OCI-M2 (cell line): ENCODE results near the gene ZNF23.
A peak's percentile ranks its signal among the peaks of the same experiment; 100 is the strongest.

Source experiments
- DNase-seq: peaks from one replicate; lab custom pipeline; 2025; ENCODE audit not compliant: unreplicated experiment; lab: John Stamatoyannopoulos, UW

ZNF23 gene

DNA sequence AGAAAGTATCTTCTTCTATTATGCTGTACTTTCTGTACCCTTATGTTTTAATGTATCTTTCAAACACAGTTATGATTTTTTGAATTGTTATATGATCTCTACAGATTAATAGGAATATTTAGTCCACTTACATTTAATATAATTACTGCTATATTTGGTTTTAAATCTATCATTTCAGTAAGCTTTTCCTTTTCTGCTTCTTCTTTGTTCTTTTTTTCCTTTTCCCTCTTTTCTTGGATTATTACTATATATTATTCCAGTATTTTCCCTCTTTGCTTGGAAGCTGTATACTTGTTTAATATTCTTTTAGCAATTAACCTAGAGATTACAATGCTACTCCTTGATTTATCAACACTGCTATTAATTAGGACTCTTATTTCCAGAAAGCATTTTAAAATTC, 33.7 kb downstream of the ZNF23 start:
- DNase-seq, result no peak

- no peak for DNase-seq
Measured at GRCh38 chr16:71426880-71427615, 35.0 kb downstream of the ZNF23 start.

DNA sequence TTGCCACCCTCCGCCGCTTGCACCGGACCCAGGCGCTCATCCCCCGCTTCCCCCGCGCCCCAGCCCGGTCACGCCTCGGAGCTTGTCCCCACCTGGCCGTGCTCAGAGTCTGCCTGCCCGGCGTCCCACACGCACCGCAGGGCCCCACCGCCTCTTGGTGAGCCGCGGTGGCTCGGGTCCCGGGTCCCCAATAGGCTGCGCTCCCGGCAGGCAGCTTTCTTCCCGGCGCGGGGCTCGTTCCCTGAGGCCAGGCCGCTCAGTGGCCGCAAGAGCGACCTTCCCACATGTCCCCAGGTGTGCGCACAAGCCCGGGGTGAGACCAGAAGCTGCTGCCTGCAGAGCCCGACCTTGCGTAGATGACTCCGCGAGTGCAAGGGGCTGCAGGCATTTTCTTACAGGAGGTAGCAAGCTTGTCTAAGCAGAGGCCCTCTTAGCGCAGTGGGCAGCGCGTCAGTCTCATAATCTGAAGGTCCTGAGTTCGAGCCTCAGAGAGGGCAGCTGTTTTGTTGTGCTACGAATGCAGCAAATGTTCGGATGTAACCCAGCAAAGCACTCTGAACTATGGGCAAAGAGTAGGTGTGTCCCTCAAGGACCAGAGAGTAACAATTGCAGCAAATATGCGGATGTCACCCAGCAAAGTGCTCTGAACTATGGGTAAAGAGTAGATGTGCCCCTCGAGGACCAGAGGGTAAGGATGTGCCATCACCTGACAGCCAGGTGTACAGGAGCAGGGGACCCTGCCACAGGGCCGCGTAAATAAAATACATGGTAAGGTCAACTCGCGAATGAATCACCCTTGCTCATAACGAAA, 35.8 kb downstream of the ZNF23 start:
- DNase-seq, result no peak

GRCh38 chr16:71425746-71426068, 36.3 kb downstream of the ZNF23 start:
- DNase-seq, result no peak

GRCh38 chr16:71424626-71425025, 37.4 kb downstream of the ZNF23 start:
- DNase-seq, result no peak

- DNase-seq, result no peak
Measured at GRCh38 chr16:71423865-71424264, 38.2 kb downstream of the ZNF23 start.

DNA sequence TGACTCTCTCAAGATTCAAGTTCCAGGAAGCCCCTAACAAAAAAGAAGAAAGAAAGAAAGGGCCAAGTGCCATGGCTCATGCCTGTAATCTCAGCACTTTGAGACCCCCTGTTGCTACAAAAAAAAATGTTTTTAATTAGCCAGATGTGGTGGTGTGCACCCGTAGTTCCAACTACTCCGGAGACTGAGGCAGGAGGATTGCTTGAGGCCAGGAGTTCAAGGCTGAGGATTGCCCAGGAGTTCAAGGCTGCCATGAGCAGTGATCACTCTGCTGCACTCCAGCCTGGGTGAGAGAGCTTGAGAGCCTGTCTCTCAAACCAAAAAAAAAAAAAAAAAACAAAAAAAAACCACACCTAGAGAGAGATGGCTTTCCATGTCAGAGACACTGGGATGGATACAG, 39.0 kb downstream of the ZNF23 start:
- no peak for DNase-seq

GRCh38 chr16:71421911-71422310, 40.1 kb downstream of the ZNF23 start:
- no peak for DNase-seq

- no peak for DNase-seq
Measured at GRCh38 chr16:71414038-71414437, 48.0 kb downstream of the ZNF23 start.

DNA sequence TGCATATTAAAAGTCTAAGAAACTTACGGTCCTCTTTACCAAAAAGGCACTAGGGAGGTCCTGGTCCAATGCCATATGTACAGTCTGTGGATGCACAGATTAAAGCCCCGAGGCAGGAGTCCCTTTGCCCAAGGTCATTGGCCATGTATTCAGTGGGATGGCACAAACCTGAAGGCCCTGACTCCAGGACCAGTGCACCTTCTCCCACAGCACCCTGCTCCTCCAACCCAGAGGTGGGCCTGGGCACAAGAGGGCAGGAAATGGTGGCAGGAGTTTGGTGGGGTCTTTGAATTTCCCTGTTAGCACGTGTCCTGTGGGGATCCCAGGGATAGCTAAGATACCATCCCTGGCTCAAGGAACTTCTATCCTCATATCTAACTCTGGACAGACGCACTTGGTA, 48.7 kb downstream of the ZNF23 start:
- no peak for DNase-seq

DNA sequence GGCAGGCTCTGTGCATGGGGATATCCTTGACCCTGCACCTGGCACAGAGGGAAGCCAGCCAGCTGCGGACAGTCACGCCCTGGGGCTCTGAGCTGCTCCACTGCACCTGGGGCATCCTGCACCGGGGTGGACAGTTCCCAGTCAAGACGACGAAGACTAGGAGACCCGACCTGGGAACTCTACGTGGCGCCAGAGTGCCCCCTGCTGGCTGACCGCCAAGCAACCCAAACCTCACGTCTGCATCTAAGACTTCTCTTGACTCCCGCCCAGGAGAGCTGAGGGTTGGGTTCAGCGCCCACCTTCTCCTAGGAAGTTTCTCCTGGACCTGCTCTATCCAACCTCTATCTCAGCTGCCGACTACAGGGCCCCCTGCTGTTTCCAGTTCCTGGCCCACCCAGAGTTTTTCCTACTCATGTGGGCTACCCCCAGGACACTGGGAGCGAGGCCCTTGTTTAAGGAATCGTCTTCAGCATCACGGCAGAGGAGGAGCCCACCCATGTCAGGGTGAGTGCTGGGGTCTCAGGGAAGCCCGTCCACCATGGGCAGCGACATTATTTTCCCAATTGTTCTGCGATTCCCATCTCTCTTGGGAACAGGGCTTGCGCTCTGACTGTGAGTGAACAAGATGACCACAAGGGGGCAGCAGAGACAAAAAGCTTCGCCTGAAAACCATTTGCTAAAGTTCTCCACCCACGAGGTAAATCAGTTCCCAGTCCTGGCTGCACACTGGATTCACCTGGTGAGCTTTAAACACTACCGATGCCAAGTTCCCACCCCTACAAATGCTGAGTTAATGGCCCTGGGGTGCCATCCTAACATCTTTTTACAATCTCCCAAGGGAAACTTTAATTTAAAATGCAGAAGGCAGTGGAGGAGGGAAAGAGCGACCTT, 49.5 kb downstream of the ZNF23 start:
- peak; percentile 46 for DNase-seq

DNA sequence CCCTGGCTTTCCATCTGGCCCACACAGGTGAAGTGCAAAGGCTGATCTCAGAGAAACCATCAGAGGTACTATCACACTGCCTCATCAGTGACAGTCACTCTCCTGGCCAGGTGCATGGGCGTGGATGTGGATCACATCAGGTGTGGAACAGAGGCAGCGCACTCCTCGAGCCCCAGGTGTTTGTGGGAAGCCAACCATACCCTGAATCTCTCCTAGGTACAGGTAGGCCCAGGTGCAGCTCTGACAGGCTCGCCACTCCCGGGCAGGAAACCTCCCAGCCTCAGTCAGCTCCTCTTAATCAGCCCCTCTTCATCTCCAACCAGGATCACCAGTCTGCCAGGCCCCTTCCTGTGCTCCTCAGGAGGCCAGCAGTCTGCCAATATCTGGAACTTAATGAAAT, 51.9 kb downstream of the ZNF23 start:
- no peak for DNase-seq

GRCh38 chr16:71409011-71409775, 52.9 kb downstream of the ZNF23 start:
- DNase-seq, result no peak

DNA sequence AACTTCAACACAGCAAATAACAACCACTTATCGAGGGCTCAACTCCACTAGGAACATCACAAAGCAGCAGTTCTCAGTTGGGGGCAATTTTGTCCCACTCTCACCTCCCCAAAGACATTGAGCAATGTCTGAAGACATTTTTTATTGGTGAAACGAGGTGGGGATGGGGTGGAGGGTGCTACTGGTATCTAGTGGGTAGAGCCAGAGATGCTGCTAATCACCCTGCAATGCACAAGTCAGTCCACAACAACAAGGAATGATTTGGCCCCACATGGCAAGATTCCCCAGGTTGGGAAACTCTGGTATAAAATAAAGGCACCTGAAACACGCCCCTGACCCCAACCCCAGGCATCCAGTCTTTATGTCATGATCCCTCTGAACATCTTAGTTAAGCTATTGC, 53.5 kb downstream of the ZNF23 start:
- no peak for DNase-seq

- DNase-seq, result no peak
Measured at GRCh38 chr16:71407731-71408130, 54.3 kb downstream of the ZNF23 start.

GRCh38 chr16:71406724-71407123, 55.3 kb downstream of the ZNF23 start:
- no peak for DNase-seq

DNA sequence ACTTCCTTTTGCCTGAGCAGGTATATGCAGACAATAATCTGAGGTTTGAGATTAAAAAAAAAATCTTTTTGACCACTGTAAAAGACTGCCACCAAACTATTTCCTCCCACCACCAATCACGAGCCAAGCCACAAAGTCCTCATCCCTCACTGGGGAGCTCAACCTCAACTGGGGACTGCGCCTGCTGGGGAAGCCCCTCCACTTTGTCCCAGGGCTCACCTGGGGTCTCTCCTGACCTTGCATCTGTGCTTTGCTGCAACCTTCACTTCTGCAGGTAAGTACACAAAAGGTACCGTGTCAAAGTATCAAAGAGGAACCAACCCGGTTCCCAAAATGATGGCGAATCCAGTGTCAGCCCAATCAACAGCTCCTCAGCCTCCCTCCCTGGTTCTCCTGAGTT, 55.7 kb downstream of the ZNF23 start:
- no peak for DNase-seq

GRCh38 chr16:71404364-71404763, 57.7 kb downstream of the ZNF23 start:
- no peak for DNase-seq

DNA sequence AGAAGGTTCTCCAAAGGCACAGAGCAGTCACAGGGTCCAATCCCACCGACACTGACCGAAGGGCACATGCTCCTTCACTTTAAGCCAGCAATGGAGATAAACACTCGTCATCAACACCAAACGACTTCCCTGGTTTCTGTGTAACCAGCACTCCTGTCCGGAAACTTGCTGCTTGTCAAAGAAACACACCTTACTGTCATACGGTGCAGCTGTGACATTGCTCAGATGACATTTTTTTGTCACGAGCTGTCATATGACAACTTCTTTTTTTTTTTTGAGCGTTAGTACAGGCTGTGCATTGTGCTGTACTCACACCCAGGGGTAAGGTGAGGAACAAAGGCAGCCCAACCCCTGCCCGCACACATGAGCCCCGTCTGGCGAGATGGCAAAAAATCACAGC, 59.4 kb downstream of the ZNF23 start:
- no peak for DNase-seq

GRCh38 chr16:71402007-71402406, 60.0 kb downstream of the ZNF23 start:
- no peak for DNase-seq
